ENCODE results near the gene FYCO1.
A peak's percentile ranks its signal among the peaks of the same experiment; 100 is the strongest.

Gene FYCO1

GRCh38 chr3:45915518-45916231 lies 79.9 kb downstream of the FYCO1 start:
- peak; percentile 89 for DNase-seq (ENCODE audit: low spot score)

DNA sequence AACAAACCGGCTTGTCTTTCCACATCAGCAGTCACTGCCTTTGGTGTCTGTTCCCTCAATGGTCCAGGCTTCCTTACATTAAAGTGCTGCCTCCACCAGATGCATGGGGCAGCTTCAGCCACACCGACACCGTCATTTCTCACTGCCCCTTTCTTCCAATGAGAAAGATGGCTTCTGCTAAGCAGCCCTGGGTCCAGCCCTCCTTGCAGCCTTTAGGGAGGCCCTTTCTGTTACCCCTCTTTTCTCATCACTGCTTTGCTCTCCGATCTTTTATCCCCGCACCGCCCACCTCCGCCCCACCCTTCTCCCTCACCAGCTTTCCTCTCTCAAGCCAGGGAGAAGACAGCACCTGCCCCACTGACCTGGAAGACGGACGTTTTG lies 80.6 kb downstream of the FYCO1 start:
- DNase-seq (ENCODE audit: low spot score) = no peak

DNA sequence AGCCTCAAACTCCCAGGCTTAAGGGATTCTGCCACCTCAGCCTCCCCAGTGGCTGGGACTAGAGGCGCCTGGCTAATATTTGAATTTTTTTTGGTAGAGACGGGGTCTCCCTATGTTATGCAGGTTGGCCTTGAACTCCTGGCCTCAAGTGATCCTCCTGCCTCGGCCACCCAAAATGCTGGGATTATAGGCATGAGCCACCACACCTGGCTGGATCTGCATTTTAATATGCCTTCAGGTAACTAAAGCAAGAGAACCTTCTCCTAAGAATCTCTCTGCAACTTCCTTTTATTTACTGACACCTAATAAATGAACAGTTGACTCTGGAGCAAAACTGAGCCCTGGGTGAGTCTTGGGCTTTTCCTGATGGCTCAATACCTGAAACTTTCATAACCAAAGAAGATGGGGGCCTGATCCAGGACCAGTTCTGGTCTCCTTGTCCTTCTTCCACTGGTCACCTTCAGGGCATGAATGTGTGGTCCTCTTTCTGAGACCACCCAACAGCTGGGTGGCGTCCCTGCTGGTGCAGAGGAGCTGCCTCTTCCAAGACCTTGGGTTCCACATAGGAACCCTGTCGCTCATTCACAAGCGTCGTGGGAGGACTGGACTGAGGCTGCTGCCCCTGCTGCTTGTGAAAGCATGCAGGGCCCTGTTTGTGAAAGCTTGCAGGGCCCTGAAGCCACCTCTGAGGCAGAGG lies 81.1 kb downstream of the FYCO1 start:
- no peak for DNase-seq (ENCODE audit: low spot score)

DNA sequence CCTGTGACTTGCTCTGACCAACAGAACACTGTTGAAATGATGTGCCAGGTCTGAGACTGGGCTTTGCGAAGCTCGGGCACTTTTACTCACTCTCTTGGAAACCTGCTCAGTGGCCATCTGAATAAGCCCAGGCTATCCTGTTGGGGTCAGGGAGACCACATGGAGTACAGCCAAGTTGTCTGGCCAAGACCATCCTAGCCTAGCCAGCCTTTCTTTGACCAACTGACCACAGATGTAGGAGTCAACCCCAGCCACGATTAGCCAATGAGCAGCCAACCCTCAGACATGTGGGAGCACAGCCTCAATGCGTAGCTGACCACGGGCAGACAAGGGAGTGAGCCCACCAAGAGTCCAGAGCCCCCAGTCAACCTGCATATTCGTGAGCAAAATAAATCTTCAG lies 83.2 kb downstream of the FYCO1 start:
- no peak for DNase-seq (ENCODE audit: low spot score)

DNA sequence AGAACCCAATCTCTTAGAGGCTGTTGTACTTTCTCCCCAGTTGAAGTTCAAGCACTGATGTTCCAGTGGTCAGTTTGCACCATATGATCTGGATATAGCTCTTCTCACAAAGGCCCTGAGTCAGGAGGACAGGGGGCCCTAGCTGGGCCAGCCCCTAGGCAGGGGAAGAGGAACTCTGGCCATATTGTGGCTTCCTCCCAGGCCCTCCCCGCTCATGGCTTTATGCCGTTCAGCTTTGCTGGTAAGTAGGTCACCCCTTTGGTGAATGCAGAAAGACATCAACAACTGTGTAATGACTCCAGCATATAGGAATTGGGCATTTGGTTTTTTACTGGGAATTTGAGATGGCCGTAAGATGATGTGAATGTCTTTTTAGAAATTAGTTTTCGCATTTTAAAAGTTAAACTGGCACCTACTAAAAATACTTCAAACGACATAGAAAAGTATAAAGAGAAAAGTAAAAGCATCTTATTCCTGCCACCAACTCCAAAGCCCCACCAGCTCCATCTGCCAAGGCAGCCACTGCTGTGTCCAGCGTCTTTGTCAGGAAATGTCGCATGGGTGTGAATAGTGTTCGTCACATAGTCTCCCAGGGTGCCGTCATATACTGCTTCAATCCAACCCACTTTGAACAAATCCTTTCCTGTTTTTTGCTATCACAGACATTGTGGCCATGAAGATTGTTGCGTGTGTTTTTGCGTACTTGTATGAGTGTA lies 84.0 kb downstream of the FYCO1 start:
- DNase-seq (ENCODE audit: low spot score) = no peak

- no peak for DNase-seq (ENCODE audit: low spot score)
Observed at GRCh38 chr3:45910892-45911291, 84.7 kb downstream of the FYCO1 start.

- no peak for DNase-seq (ENCODE audit: low spot score)
Observed at GRCh38 chr3:45909542-45909941, 86.1 kb downstream of the FYCO1 start.

DNA sequence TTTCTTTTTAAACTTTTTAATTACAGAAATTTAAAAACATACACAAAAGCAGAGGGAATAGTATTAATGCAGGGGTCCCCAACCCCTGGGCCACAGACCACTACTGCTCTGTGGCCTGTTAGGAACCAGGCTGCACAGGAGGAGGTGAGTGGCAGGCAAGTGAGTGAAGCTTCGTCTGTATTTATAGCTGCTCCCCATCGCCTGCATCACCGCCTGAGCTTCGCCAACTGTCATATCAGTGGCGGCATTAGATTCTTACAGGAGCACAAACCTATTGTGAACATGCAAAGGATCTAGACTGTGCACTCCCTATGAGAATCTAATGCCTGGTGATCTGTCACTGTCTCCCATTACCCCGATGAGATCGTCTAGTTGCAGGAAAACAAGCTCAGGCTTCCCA lies 86.9 kb downstream of the FYCO1 start:
- no peak for DNase-seq (ENCODE audit: low spot score)

- peak; percentile 3 for DNase-seq (ENCODE audit: low spot score)
Observed at GRCh38 chr3:45907769-45908705, 87.6 kb downstream of the FYCO1 start.

DNA sequence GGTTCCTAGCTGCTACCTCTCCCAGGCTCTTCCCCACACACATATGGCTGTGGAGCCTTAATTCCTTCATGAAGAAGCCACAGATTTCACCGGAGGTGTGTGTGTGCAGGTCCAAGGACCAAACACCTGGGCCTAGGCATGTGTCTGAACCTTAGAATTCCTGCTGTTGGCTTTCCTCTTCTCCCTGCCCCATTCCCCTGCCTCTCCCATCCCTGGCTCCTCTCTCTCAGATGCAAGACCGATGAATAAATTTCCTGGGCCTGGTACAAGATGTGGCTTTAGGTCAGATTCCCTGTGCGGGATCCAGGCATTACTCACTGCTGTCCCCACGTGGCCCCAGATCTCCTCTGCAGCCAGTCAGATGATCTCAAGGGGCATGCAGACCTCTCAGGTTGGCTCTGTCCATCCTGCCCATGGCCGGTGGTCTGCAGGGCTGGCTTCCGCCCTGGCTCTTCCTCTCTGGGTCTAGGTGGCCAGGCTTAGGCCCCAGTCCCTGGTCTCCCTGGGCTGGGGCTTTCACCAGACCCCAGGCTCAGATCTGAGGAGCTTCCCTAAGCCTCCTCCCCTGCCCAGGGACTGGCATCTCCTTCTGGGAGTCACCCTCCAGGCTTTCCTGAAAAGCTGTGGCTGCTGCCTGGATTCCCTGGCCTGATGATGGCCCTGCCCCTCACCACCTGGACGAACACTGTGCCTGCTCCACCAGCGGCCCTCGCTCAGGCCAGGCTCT lies 88.8 kb downstream of the FYCO1 start:
- no peak for DNase-seq (ENCODE audit: low spot score)

DNA sequence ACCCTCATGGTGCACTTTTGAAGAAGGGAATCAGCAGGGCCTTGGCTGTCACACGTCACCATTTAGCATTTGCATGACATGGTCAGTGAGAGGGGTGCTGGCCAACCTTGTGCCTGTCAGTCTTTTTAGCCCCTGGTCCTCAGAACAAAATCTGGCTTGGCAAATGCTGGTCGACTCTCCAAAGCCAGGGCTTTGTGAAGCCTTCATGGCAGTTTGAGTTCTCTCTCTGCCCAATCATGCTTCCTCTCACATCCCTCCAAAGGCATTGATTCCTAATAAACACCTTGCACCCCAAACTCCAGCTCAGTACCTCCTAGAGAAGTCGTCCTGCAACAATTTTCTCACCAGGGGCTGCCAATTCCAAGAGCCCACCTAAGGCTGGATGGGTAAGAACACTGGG lies 89.9 kb downstream of the FYCO1 start:
- no peak for DNase-seq (ENCODE audit: low spot score)

DNA sequence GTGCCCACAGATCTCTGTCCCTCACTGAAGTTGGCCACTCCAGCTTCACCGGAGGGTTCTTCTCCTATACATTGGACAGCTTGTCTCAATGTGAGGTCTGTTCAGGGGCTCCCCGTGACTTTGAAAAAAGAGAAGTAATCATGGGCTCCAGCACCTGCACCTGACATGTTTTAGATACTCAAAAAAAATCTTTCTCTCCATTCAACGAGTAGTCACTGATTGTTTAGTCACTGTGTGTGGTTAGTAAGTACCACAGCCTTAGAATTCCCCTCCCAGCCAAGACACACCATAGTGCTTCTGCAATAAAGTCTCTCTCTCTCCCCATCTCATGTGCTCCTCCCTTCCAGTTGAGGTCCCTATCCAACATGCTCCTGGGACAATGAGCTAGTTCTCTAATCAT lies 90.7 kb downstream of the FYCO1 start:
- DNase-seq (ENCODE audit: low spot score) = no peak

GRCh38 chr3:45896956-45897355 lies 98.7 kb downstream of the FYCO1 start:
- no peak for DNase-seq (ENCODE audit: low spot score)

- no peak for DNase-seq (ENCODE audit: low spot score)
Observed at GRCh38 chr3:45895686-45896468, 99.7 kb downstream of the FYCO1 start.

- no peak for DNase-seq (ENCODE audit: low spot score)
Observed at GRCh38 chr3:45894015-45894414, 101.6 kb downstream of the FYCO1 start.

GRCh38 chr3:45892161-45892560 lies 103.5 kb downstream of the FYCO1 start:
- no peak for DNase-seq (ENCODE audit: low spot score)

DNA sequence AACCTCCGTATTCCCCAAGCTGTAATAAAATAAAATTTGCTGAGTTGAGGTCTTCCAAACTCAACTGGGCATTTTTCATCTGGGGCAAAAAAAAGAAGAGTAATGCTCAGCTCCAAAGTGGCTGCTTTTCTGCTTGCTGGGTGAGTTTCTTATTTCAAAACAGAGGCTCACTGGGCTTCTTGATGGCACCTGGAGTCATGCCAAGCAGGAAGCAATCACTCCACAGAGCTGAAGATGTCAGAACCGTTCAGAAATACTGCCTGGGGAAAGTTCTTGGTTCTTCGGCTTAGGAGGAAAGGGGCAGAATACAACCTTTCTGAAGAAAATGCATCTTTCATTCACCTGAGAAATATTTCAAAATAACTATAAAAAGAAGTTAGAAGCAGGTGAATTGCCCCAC lies 105.2 kb downstream of the FYCO1 start:
- DNase-seq (ENCODE audit: low spot score) = no peak

- DNase-seq (ENCODE audit: low spot score) = no peak
Observed at GRCh38 chr3:45889337-45889736, 106.3 kb downstream of the FYCO1 start.

- no peak for DNase-seq (ENCODE audit: low spot score)
Observed at GRCh38 chr3:45887759-45888511, 107.7 kb downstream of the FYCO1 start.

DNA sequence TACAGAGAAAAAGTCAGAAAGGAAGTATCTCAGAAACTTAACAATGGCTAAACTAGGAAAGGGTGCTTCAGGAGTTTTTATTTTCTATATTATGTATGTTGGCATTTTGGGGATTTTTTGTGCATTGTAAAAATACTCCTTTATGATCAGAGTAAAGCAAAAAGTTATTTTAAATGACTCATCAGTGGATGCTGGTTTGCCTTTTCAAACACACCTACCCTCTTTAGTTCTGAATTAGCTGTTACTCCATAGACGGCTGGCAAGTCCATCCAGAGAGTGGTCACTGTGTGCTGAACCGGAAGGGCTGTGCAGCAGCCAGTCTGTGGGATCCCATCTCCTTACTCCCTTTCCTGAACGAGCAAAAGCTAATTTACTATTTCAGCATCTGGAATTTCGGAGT lies 108.3 kb downstream of the FYCO1 start:
- DNase-seq (ENCODE audit: low spot score) = no peak
